Liver (tissue), 9 donors: Measurements from ENCODE around the gene NFKB1. TPM values are rescaled to one million over a fixed set of nuclear protein-coding genes. Genes with fewer than 3 reads are reported as not detected.

Experiments used
- DNase-seq: peaks from one replicate; pipeline ENCODE4 v3.0.0-alpha.2; 2017; ENCODE audit warnings: low spot score
- H3K27ac ChIP-seq, 2 donors: one replicate each; pipeline ENCODE4 v1.7.0; 2013; ENCODE audit warnings: inconsistent platforms in 2 of 2, low read length in 2 of 2, control low read depth in 1 of 2, low read depth in 1 of 2, mild to moderate bottlenecking in 1 of 2
- H3K27me3 ChIP-seq, 4 donors: one replicate each; pipeline versions ENCODE4 v1.6.1 to v1.7.0; 2013; ENCODE audit warnings: low read length in 3 of 4, inconsistent platforms in 1 of 4, mild to moderate bottlenecking in 1 of 4, moderate library complexity in 1 of 4; ENCODE audit not compliant: control insufficient read depth in 4 of 4, insufficient read depth in 4 of 4
- H3K36me3 ChIP-seq, 4 donors: one replicate each; pipeline versions ENCODE4 v1.6.1 to v1.7.0; 2013; ENCODE audit warnings: low read length in 3 of 4, mild to moderate bottlenecking in 3 of 4, low read depth in 1 of 4, moderate library complexity in 1 of 4; ENCODE audit not compliant: control insufficient read depth in 4 of 4, insufficient read depth in 3 of 4
- H3K4me1 ChIP-seq, 4 donors: one replicate each; pipeline versions ENCODE4 v1.6.1 to v1.7.0; 2013; ENCODE audit warnings: low read length in 3 of 4, mild to moderate bottlenecking in 3 of 4, moderate library complexity in 1 of 4; ENCODE audit not compliant: control insufficient read depth in 4 of 4, insufficient read depth in 4 of 4
- H3K4me3 ChIP-seq, 3 donors: one replicate each; pipeline versions ENCODE4 v1.6.1 to v1.7.0; 2013; ENCODE audit warnings: low read length in 3 of 3, control low read depth in 1 of 3, low read depth in 1 of 3, mild to moderate bottlenecking in 1 of 3
- H3K9ac ChIP-seq, 2 donors: one replicate each; pipeline ENCODE4 v1.7.0; 2013; ENCODE audit warnings: low read length in 2 of 2, mild to moderate bottlenecking in 2 of 2, moderate library complexity in 2 of 2, control low read depth in 1 of 2, low read depth in 1 of 2
- H3K9me3 ChIP-seq, 4 donors: one replicate each; pipeline versions ENCODE4 v1.6.1 to v1.7.0; 2013; ENCODE audit warnings: low read length in 3 of 4; ENCODE audit not compliant: control insufficient read depth in 4 of 4
- EGR1 ChIP-seq, 2 donors: IDR thresholded peaks; 2 replicates each; pipeline ENCODE4 v1.6.1; 2016 to 2018; ENCODE audit warnings: antibody characterized with exemption in 2 of 2, low read depth in 2 of 2
- FOXA1 ChIP-seq: IDR thresholded peaks from 2 replicates; pipeline ENCODE4 v1.6.1; 2016; ENCODE audit warnings: antibody characterized with exemption
- FOXA2 ChIP-seq: IDR thresholded peaks from 2 replicates; pipeline ENCODE4 v1.6.1; 2016; ENCODE audit warnings: antibody characterized with exemption
- GABPA ChIP-seq, 2 donors: IDR thresholded peaks in 1 of 2; conservative IDR thresholded peaks in 1 of 2; 2 replicates each; pipeline ENCODE4 v1.6.1; 2016; ENCODE audit warnings: antibody characterized with exemption in 2 of 2, mild to moderate bottlenecking in 1 of 2, moderate library complexity in 1 of 2
- HNF4A ChIP-seq, 2 donors: conservative IDR thresholded peaks; 2 replicates each; pipeline ENCODE4 v1.6.1; 2016; ENCODE audit warnings: antibody characterized with exemption in 2 of 2, mild to moderate bottlenecking in 2 of 2
- HNF4G ChIP-seq: IDR thresholded peaks from 2 replicates; pipeline ENCODE4 v1.6.1; 2016; ENCODE audit warnings: antibody characterized with exemption
- JUND ChIP-seq, 2 donors: IDR thresholded peaks; 2 replicates each; pipeline ENCODE4 v1.6.1; 2016; ENCODE audit warnings: antibody characterized with exemption in 2 of 2
- NR2F2 ChIP-seq: IDR thresholded peaks from 2 replicates; pipeline ENCODE4 v1.6.1; 2016; ENCODE audit warnings: antibody characterized with exemption
- RAD21 ChIP-seq, 2 donors: IDR thresholded peaks; 2 replicates each; pipeline ENCODE4 v1.6.1; 2016; ENCODE audit warnings: antibody characterized with exemption in 2 of 2, mild to moderate bottlenecking in 2 of 2
- REST ChIP-seq: IDR thresholded peaks from 2 replicates; pipeline ENCODE4 v1.6.1; 2016; ENCODE audit warnings: antibody characterized with exemption, mild to moderate bottlenecking
- TAF1 ChIP-seq: conservative IDR thresholded peaks from 2 replicates; pipeline ENCODE4 v1.6.1; 2016; ENCODE audit warnings: antibody characterized with exemption, mild to moderate bottlenecking
- ZBTB33 ChIP-seq: IDR thresholded peaks from 2 replicates; pipeline ENCODE4 v1.6.1; 2016; ENCODE audit warnings: antibody characterized with exemption
- WGBS: extraction: QIAGEN DNeasy Blood & Tissue Kit; methylation state at CpG from one replicate; pipeline ENCODE4 v1.1.7; 2013; 5-methylcytosine and 5-hydroxymethylcytosine counted together
- polyA plus RNA-seq, 2 donors: library from polyadenylated mRNA; stranded (reverse) in 1 of 2; unstranded in 1 of 2; fragments of 200-250 nt in 1 of 2; fragments of >200 nt in 1 of 2; fragmentation: Nextera tagmentation in 1 of 2; extraction: Ambion mirVana in 1 of 2; gene quantifications; one replicate each; pipeline versions ENCODE4 v1.2.1 to v1.2.3, GENCODE V29; 2013 to 2015
- total RNA-seq, 2 donors: library from RNA; depleted of rRNA; stranded (reverse); fragments of >200 nt; gene quantifications; one replicate each; pipeline ENCODE4 v1.2.3, GENCODE V29; 2014
- TF ChIP-seq, protein P1 (sequence below): IDR thresholded peaks from 2 replicates; pipeline ENCODE4 v1.6.1; 2016; ENCODE audit warnings: antibody characterized with exemption
- TF ChIP-seq, protein P2 (sequence below): fragments of 150-350 bp; IDR thresholded peaks from 2 replicates; pipeline ENCODE4 v1.5.1; 2017; ENCODE audit warnings: improper control_type of control experiment, low read depth, low read length; ENCODE audit not compliant: missing input control
- TF ChIP-seq, protein P3 (sequence below): IDR thresholded peaks from 2 replicates; pipeline ENCODE4 v1.6.1; 2016; ENCODE audit warnings: antibody characterized with exemption
- donor health status: healthy.
- donor health status: healthy.
- donor health status: healthy.
- donor health status: healthy.
- donor health status: healthy.

Gene NFKB1
- total and polyA plus RNA-seq, 4 donors = 5.1 to 23.0 (median 13.4) TPM

GRCh38 chr4:102631616-102632015 lies 130.5 kb downstream of the NFKB1 start (continued):
- no peak for TF ChIP-seq TAF1
- TF ChIP-seq, protein P1, sequence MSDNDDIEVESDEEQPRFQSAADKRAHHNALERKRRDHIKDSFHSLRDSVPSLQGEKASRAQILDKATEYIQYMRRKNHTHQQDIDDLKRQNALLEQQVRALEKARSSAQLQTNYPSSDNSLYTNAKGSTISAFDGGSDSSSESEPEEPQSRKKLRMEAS = peak; percentile 39
- TF ChIP-seq JUND (IDR thresholded peaks at IDR 0.05) = no peak

GRCh38 chr4:102632241-102633065 lies 131.3 kb downstream of the NFKB1 start:
- DNase-seq = no peak
- WGBS = 71% methylated on average over 6 of the region's 6 CpGs
- H3K27ac ChIP-seq = no peak overlapping the region
- peaks cover 0 to 3% (median 0%) of the 10 kb centered on the region in 4 donors for H3K4me1 ChIP-seq
- peaks cover 0 to 9% (median 4%) of the 10 kb centered on the region in 4 donors for H3K36me3 ChIP-seq
- H3K9me3 ChIP-seq = no peaks in the 10 kb centered on the region
- no peak overlapping the region for H3K4me3 ChIP-seq
- H3K27me3 ChIP-seq = no peaks in the 10 kb centered on the region
- no peak overlapping the region for H3K9ac ChIP-seq
- TF ChIP-seq FOXA1 (no peak), ZBTB33 (no peak), GABPA (IDR thresholded peaks at IDR 0.05 in 1 of 2, conservative IDR thresholded peaks at IDR 0.05 in 1 of 2) (no peak), NR2F2 (no peak), EGR1 (IDR thresholded peaks at IDR 0.05; ENCODE audit: low read depth in 2 of 2) (no peak), RAD21 (IDR thresholded peaks at IDR 0.05) (no peak), HNF4G (no peak), REST (no peak), FOXA2 (no peak), HNF4A (conservative IDR thresholded peaks at IDR 0.05) (no peak)
- TF ChIP-seq, protein P2, sequence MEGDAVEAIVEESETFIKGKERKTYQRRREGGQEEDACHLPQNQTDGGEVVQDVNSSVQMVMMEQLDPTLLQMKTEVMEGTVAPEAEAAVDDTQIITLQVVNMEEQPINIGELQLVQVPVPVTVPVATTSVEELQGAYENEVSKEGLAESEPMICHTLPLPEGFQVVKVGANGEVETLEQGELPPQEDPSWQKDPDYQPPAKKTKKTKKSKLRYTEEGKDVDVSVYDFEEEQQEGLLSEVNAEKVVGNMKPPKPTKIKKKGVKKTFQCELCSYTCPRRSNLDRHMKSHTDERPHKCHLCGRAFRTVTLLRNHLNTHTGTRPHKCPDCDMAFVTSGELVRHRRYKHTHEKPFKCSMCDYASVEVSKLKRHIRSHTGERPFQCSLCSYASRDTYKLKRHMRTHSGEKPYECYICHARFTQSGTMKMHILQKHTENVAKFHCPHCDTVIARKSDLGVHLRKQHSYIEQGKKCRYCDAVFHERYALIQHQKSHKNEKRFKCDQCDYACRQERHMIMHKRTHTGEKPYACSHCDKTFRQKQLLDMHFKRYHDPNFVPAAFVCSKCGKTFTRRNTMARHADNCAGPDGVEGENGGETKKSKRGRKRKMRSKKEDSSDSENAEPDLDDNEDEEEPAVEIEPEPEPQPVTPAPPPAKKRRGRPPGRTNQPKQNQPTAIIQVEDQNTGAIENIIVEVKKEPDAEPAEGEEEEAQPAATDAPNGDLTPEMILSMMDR = no peak
- TF ChIP-seq, protein P3, sequence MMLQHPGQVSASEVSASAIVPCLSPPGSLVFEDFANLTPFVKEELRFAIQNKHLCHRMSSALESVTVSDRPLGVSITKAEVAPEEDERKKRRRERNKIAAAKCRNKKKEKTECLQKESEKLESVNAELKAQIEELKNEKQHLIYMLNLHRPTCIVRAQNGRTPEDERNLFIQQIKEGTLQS = no peak
- TF ChIP-seq, protein P1 = no peak
